Measurements from ENCODE around the gene PKNOX2.

Gene PKNOX2

DNA sequence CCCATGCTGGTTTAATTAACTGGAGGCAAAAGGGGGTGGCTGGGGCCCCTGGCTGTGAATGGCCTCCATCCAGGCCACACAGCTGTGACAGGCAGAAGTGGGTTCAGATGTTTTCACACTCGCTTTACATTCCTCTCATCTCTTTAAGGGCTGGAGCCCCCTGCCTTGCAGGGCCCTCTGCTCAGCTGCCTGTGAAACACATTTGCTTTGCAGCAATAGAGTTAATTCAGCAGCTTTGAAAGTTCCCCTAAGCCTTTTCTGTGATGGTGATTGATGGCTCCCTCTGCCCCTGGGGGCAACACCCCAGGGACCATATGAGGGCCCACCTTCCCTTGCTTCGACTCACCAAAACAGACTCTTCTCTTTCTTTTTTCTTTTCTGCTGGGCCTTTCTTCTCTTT, 192.2 kb downstream of the PKNOX2 start:
- TF ChIP-seq POLR2AphosphoS5 (IDR thresholded peaks at IDR 0.05; ENCODE audit: low read depth, low read length): no peak
- no peak for TF ChIP-seq TAF1 (IDR thresholded peaks at IDR 0.05; ENCODE audit: borderline replicate concordance, insufficient read depth, low read length)
- no peak for TF ChIP-seq FOXP2 (optimal IDR thresholded peaks at IDR 0.05; ENCODE audit: borderline replicate concordance, extremely low read depth, extremely low read length, insufficient read depth)
- TF ChIP-seq SIN3A (IDR thresholded peaks at IDR 0.05; ENCODE audit: borderline replicate concordance, insufficient read depth, low read length): no peak
- TF ChIP-seq, protein P1, sequence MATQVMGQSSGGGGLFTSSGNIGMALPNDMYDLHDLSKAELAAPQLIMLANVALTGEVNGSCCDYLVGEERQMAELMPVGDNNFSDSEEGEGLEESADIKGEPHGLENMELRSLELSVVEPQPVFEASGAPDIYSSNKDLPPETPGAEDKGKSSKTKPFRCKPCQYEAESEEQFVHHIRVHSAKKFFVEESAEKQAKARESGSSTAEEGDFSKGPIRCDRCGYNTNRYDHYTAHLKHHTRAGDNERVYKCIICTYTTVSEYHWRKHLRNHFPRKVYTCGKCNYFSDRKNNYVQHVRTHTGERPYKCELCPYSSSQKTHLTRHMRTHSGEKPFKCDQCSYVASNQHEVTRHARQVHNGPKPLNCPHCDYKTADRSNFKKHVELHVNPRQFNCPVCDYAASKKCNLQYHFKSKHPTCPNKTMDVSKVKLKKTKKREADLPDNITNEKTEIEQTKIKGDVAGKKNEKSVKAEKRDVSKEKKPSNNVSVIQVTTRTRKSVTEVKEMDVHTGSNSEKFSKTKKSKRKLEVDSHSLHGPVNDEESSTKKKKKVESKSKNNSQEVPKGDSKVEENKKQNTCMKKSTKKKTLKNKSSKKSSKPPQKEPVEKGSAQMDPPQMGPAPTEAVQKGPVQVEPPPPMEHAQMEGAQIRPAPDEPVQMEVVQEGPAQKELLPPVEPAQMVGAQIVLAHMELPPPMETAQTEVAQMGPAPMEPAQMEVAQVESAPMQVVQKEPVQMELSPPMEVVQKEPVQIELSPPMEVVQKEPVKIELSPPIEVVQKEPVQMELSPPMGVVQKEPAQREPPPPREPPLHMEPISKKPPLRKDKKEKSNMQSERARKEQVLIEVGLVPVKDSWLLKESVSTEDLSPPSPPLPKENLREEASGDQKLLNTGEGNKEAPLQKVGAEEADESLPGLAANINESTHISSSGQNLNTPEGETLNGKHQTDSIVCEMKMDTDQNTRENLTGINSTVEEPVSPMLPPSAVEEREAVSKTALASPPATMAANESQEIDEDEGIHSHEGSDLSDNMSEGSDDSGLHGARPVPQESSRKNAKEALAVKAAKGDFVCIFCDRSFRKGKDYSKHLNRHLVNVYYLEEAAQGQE (IDR thresholded peaks at IDR 0.05; ENCODE audit: insufficient read depth in 1 of 2, low read depth in 2 of 2, low read length in 2 of 2): no peak

DNA sequence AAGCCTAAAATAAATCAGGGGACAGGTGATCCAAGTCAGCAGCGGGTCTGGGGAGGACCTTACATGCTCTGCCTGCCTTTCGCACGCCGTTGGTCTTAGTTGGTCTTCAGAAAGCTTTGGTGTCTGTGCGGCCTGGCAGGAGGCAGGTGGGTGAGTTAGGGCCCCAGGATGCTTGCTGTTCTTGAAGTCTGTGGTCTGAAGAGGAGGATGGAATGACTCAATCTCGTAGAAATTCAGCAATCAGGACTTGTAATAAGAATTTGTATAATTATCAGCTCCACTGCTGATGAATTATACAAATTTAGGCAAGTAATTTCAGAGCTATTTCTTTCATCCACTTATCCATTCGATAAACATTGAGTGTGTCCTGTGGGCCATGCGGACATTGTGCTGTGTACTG, 193.0 kb downstream of the PKNOX2 start:
- TF ChIP-seq FOXP2 (optimal IDR thresholded peaks at IDR 0.05; ENCODE audit: borderline replicate concordance, extremely low read depth, extremely low read length, insufficient read depth) (no peak), POLR2AphosphoS5 (IDR thresholded peaks at IDR 0.05; ENCODE audit: low read depth, low read length) (no peak), SIN3A (IDR thresholded peaks at IDR 0.05; ENCODE audit: borderline replicate concordance, insufficient read depth, low read length) (no peak), TAF1 (IDR thresholded peaks at IDR 0.05; ENCODE audit: borderline replicate concordance, insufficient read depth, low read length) (no peak)
- TF ChIP-seq, protein P1 (IDR thresholded peaks at IDR 0.05; ENCODE audit: insufficient read depth in 1 of 2, low read depth in 2 of 2, low read length in 2 of 2): no peak

DNA sequence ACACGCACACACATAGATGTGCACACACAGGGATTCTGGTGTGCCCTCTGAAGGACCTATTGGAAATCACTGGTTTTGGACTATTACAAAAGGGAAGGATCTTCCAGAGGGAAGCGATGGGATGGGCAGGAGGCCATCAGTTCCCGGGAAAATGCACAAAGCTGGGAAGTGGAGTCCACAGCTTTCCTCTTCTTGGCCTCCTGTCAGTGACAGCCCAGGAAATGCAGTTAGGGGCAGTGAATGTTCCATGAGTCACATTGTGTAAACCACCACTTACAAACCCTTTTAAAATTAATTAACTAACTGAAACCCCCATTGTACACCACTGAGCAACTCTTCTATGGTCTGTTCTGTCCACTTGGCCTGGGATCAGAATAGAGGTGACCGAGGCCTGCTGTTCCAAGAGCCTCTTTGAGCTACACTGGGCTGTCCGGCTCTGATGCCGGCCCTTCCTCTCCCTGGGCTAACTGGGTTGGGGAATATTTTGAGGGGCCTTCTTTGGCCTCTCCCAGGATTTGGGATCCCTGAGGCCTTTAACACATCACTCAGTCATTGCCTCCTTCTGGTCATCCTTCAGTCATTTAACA, 193.8 kb downstream of the PKNOX2 start:
- TF ChIP-seq FOXP2 (optimal IDR thresholded peaks at IDR 0.05; ENCODE audit: borderline replicate concordance, extremely low read depth, extremely low read length, insufficient read depth): peak; percentile 14
- no peak for TF ChIP-seq TAF1 (IDR thresholded peaks at IDR 0.05; ENCODE audit: borderline replicate concordance, insufficient read depth, low read length)
- no peak for TF ChIP-seq SIN3A (IDR thresholded peaks at IDR 0.05; ENCODE audit: borderline replicate concordance, insufficient read depth, low read length)

DNA sequence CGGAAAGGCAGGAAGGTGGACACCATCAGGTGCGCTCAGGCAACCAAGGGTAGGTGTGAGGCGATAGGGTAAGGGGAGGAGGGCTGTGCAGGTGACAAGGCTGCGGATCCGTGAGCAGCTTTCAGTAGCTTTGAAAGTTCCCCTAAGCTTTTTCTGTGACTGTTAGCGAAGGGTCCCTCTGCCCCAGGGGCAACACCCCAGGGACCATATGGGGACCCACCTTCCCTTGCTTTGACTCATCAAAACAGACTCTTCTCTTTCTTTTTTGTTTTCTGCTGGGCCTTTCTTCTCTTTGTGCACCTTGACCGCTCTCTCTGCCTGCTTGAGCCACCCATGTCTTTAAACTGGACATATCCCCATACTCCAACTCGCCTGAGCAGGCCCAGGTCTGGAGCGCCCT, 194.6 kb downstream of the PKNOX2 start:
- TF ChIP-seq, protein P1 (IDR thresholded peaks at IDR 0.05; ENCODE audit: insufficient read depth in 1 of 2, low read depth in 2 of 2, low read length in 2 of 2): no peak
- TF ChIP-seq FOXP2 (optimal IDR thresholded peaks at IDR 0.05; ENCODE audit: borderline replicate concordance, extremely low read depth, extremely low read length, insufficient read depth) (no peak), TAF1 (IDR thresholded peaks at IDR 0.05; ENCODE audit: borderline replicate concordance, insufficient read depth, low read length) (no peak)

DNA sequence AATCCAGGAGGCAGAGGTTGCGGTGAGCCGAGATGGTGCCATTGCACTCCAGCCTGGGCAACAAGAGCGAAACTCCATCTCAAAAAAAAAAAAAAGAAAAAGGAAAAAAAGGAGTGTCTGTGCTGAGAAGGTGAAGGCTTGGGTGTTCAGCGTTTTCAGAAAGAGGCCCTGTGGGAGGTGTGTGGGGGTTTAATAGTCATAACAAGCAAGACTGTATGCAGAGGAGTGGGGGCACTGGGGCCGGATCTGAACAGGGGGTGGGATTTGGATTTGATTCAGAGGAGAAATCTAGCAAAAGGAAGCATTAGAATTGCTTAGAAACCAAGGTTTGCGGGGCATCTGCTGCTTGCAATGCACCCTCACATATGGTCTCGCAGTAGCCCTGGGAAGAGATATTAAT, 195.5 kb downstream of the PKNOX2 start:
- TF ChIP-seq POLR2AphosphoS5 (IDR thresholded peaks at IDR 0.05; ENCODE audit: low read depth, low read length): no peak
- no peak for TF ChIP-seq FOXP2 (optimal IDR thresholded peaks at IDR 0.05; ENCODE audit: borderline replicate concordance, extremely low read depth, extremely low read length, insufficient read depth)
- TF ChIP-seq TAF1 (IDR thresholded peaks at IDR 0.05; ENCODE audit: borderline replicate concordance, insufficient read depth, low read length): no peak
- TF ChIP-seq SIN3A (IDR thresholded peaks at IDR 0.05; ENCODE audit: borderline replicate concordance, insufficient read depth, low read length): no peak
- TF ChIP-seq, protein P1 (IDR thresholded peaks at IDR 0.05; ENCODE audit: insufficient read depth in 1 of 2, low read depth in 2 of 2, low read length in 2 of 2): no peak
